ENCODE measurements around the gene DNAJC19.

The DNAJC19 gene

GRCh38 chr3:180947761-180948390 is 41.7 kb downstream of the DNAJC19 start:
- no peaks in the 10 kb centered on the region for H3K27me3 ChIP-seq (ENCODE audit: insufficient read depth, low read length, poor library complexity)
- H3K4me3 ChIP-seq (ENCODE audit: low read depth in 1 of 2, low read length in 2 of 2) = no peak overlapping the region
- peaks cover 37% of the 10 kb centered on the region for H4K20me1 ChIP-seq (ENCODE audit: insufficient read depth, low read length)
- ATAC-seq (ENCODE audit: insufficient read depth, low read depth) (no peak), DNase-seq (no peak)
- peaks cover 89% of the 10 kb centered on the region for H3K36me3 ChIP-seq (ENCODE audit: insufficient read depth, low read length)
- H3K4me1 ChIP-seq (ENCODE audit: insufficient read depth, low read length) = no peaks in the 10 kb centered on the region
- peaks cover 82% of the 10 kb centered on the region for H3K79me2 ChIP-seq (ENCODE audit: insufficient read depth, low read length)
- no peaks in the 10 kb centered on the region for H3K9me3 ChIP-seq (ENCODE audit: insufficient read depth, low read length, severe bottlenecking)
- no peak for TF ChIP-seq CTCF (IDR thresholded peaks at IDR 0.05; ENCODE audit: borderline replicate concordance, extremely low read depth, low read length, poor library complexity, severe bottlenecking)
- TF ChIP-seq EZH2 (IDR thresholded peaks at IDR 0.05; ENCODE audit: borderline replicate concordance, low read depth, low read length, severe bottlenecking) = no peak
- no peak overlapping the region for H2AFZ ChIP-seq (ENCODE audit: low read depth, low read length)
- no peak overlapping the region for H3K9ac ChIP-seq (ENCODE audit: low read depth, low read length)
- no peak overlapping the region for H3K27ac ChIP-seq (ENCODE audit: low read length)
- H3K4me2 ChIP-seq (ENCODE audit: insufficient read depth, low read length) = no peak overlapping the region

- Histone ChIP-seq H3K4me1 (ENCODE audit: insufficient read depth, low read length) (no peaks in the 10 kb centered on the region), H3K79me2 (ENCODE audit: insufficient read depth, low read length) (peaks cover 97% of the 10 kb centered on the region), H3K9me3 (ENCODE audit: insufficient read depth, low read length, severe bottlenecking) (no peaks in the 10 kb centered on the region), H3K27me3 (ENCODE audit: insufficient read depth, low read length, poor library complexity) (no peaks in the 10 kb centered on the region), H3K4me2 (ENCODE audit: insufficient read depth, low read length) (no peak overlapping the region), H2AFZ (ENCODE audit: low read depth, low read length) (no peak overlapping the region), H3K9ac (ENCODE audit: low read depth, low read length) (no peak overlapping the region), H3K4me3 (ENCODE audit: low read depth in 1 of 2, low read length in 2 of 2) (no peak overlapping the region), H4K20me1 (ENCODE audit: insufficient read depth, low read length) (peaks cover 54% of the 10 kb centered on the region), H3K27ac (ENCODE audit: low read length) (no peak overlapping the region), H3K36me3 (ENCODE audit: insufficient read depth, low read length) (peaks cover 76% of the 10 kb centered on the region)
- no peak for TF ChIP-seq EZH2 (IDR thresholded peaks at IDR 0.05; ENCODE audit: borderline replicate concordance, low read depth, low read length, severe bottlenecking)
- TF ChIP-seq CTCF (IDR thresholded peaks at IDR 0.05; ENCODE audit: borderline replicate concordance, extremely low read depth, low read length, poor library complexity, severe bottlenecking) = no peak
- DNase-seq (no peak), ATAC-seq (ENCODE audit: insufficient read depth, low read depth) (no peak)
Measured at GRCh38 chr3:180940826-180941225, 48.7 kb downstream of the DNAJC19 start.

DNA sequence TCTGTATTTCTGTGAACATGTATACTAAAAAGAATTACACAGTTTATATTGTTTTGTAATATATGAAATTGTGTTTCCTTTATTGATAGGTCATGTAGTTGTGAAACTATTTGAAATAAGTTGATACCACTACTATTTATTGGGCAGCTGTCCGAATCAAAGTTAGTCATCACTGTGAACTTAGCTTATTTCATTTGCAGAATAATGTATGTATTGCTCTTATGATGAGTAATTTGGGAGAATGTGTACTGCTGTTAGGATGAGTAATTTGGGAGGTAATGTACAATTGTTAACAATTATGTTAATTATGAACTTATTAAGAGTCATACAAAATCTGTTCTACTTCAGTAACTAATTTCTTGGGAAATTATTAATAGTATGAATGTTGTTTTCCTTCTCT is 54.9 kb downstream of the DNAJC19 start:
- TF ChIP-seq EZH2 (IDR thresholded peaks at IDR 0.05; ENCODE audit: borderline replicate concordance, low read depth, low read length, severe bottlenecking) (no peak), CTCF (IDR thresholded peaks at IDR 0.05; ENCODE audit: borderline replicate concordance, extremely low read depth, low read length, poor library complexity, severe bottlenecking) (no peak)
- DNase-seq = no peak
- H4K20me1 ChIP-seq (ENCODE audit: insufficient read depth, low read length) = peaks cover 77% of the 10 kb centered on the region

More for the DNA sequence above, 54.9 kb downstream of the DNAJC19 start:
- H3K36me3 ChIP-seq (ENCODE audit: insufficient read depth, low read length) = peaks cover 58% of the 10 kb centered on the region
- H3K79me2 ChIP-seq (ENCODE audit: insufficient read depth, low read length) = peaks cover 100% of the 10 kb centered on the region
- ATAC-seq (ENCODE audit: insufficient read depth, low read depth) = no peak
- no peaks in the 10 kb centered on the region for H3K9me3 ChIP-seq (ENCODE audit: insufficient read depth, low read length, severe bottlenecking)
- H3K4me3 ChIP-seq (ENCODE audit: low read depth in 1 of 2, low read length in 2 of 2) = no peak overlapping the region
- no peak overlapping the region for H2AFZ ChIP-seq (ENCODE audit: low read depth, low read length)
- H3K27ac ChIP-seq (ENCODE audit: low read length) = no peak overlapping the region
- no peak overlapping the region for H3K9ac ChIP-seq (ENCODE audit: low read depth, low read length)
- H3K27me3 ChIP-seq (ENCODE audit: insufficient read depth, low read length, poor library complexity) = no peaks in the 10 kb centered on the region
- no peaks in the 10 kb centered on the region for H3K4me1 ChIP-seq (ENCODE audit: insufficient read depth, low read length)
- H3K4me2 ChIP-seq (ENCODE audit: insufficient read depth, low read length) = no peak overlapping the region

Measured in DND-41 (cell line).